ENCODE measurements around the gene RSU1. TPM values are rescaled to one million over a fixed set of nuclear protein-coding genes. Genes with fewer than 3 reads are reported as not detected.

Gene RSU1
- 10 to 100 TPM; 28.7 to 50.9 (median 43.0) TPM for total RNA-seq

DNA sequence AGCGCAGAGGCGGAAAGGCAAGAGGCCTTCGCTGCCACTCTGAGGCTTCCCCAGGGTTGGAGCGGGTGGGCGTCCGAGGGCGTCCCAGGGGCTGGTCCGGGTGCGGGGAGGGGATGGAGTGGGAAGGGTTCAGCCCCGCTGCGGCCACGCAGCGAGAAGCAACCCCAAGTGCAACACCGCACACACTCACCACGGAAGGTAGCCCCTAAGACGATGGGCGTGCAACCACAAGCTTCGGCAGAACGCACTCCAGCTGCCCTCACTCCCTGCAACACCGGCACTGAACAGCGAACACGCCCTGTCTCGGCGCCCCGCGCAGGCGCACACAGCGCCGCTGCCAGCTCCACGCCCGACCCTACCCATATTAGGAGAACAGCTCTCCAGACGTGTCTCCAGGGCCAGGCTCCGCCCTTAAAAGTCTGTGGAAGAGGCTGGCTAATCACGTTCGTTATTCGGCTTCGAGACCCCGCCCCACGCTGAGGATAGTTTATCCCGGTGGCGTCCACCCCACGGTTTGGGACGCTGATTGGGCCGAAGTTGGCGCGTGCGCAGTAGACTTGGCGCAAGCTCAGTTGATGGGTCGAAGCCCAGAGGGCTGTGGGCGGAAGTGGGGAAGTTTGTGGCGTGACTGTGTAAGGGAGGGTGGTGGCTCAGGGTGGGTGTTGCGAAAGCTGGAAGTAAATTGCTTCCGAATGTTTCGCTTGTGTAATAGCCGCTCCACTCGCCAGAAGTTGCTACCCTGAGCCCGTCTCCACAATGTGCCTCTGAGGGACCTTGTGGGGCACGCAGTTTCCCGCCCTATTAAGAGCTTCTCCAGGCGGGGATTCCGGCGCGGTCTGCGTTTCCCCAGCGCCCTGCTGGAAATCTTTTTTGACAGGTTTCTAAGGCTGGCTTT lies at the start of gene RSU1:
Gene RSU1, minus strand, starts transcription at position 300 of the 895 bp plus-strand sequence. CDS start 343 bp downstream, outside the sequence.
- intact Hi-C loops (cut with DNase I; ENCODE audit: low total_unique reads) = no loop called here
- TF ChIP-seq, protein P1, sequence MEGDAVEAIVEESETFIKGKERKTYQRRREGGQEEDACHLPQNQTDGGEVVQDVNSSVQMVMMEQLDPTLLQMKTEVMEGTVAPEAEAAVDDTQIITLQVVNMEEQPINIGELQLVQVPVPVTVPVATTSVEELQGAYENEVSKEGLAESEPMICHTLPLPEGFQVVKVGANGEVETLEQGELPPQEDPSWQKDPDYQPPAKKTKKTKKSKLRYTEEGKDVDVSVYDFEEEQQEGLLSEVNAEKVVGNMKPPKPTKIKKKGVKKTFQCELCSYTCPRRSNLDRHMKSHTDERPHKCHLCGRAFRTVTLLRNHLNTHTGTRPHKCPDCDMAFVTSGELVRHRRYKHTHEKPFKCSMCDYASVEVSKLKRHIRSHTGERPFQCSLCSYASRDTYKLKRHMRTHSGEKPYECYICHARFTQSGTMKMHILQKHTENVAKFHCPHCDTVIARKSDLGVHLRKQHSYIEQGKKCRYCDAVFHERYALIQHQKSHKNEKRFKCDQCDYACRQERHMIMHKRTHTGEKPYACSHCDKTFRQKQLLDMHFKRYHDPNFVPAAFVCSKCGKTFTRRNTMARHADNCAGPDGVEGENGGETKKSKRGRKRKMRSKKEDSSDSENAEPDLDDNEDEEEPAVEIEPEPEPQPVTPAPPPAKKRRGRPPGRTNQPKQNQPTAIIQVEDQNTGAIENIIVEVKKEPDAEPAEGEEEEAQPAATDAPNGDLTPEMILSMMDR (IDR thresholded peaks at IDR 0.05) = no peak
- peak in 1 of 2 donors; percentile 11 for TF ChIP-seq POLR2A (IDR thresholded peaks at IDR 0.05)
- DNase-seq (ENCODE audit: low spot score in 2 of 2) = peak; percentile 100
- peak within 1 kb of the TSS; percentile 96 for H3K4me3 ChIP-seq (ENCODE audit: low read depth, poor library complexity, severe bottlenecking)
- 0 to 1% methylated on average over 53 to 54 of the region's 65 CpGs for WGBS, 2 donors

DNA sequence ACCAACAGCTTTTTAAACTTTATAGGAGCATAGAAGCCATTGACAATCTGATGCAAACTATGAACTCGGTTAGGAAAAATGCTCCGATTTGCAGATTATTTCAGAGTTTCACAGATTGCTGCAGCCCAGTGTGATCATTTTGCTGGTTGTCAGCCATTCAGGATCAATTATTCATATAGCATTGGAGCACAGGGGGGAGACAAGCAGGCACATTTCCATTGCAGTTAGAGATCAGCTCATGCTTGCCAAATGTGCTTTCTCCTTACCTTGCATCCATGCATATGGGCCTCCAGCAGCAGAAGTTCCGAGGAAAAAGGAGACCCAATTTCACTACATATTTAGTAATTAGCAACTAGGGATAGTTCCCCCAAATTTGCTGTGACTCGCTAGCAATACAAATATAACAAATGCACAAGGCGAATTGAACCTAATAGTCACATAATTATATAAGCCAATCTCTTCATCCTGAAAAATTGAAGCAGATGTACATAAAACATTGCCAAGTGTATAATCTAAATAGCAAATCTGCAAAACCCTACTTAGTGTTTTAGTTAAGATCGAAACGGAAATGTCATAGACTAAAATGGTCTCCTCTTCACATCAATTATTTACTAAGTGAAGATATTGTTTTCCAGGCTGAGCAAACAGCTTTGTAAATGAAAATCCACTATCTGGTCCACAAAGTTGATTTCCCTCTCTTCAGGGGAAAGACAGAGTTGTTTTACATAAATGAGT lies 49.5 kb upstream of the RSU1 start:
- WGBS, 2 donors = 81 to 85% methylated on average over 7 of the region's 7 CpGs
- H3K4me3 ChIP-seq (ENCODE audit: low read depth, poor library complexity, severe bottlenecking) = no peak overlapping the region
- no peak for DNase-seq (ENCODE audit: low spot score in 2 of 2)
- intact Hi-C loops (cut with DNase I; ENCODE audit: low total_unique reads) = no loop called here
- no peak for TF ChIP-seq POLR2A (IDR thresholded peaks at IDR 0.05)
- TF ChIP-seq, protein P1 (IDR thresholded peaks at IDR 0.05) = no peak

- H3K4me3 ChIP-seq (ENCODE audit: low read depth, poor library complexity, severe bottlenecking) = no peak overlapping the region
- 86 to 88% methylated on average over 7 of the region's 7 CpGs for WGBS, 2 donors
- intact Hi-C loops (cut with DNase I; ENCODE audit: low total_unique reads) = no loop called here
- DNase-seq (ENCODE audit: low spot score in 2 of 2) = no peak
- no peak for TF ChIP-seq POLR2A (IDR thresholded peaks at IDR 0.05)
Measured at GRCh38 chr10:16865766-16866165, 48.5 kb upstream of the RSU1 start.

DNA sequence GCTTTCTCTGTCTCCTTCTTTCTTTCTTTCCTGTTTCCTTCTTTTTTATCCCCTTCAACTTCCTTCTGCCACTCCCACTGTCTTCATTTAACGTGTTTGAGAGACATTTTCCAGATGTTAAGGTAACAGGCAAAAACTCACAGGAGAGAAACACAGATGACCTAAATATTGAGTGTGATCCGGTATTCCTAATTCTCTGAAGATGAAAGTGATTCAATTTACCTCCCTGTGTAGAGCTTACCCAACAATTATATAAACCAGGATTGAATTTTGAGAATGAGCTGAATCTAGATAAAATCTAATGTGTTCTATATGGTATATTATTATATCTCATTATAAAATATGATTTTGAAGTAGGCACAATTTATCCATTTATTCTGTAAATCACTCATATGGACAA lies 46.5 kb upstream of the RSU1 start:
- TF ChIP-seq, protein P1 (IDR thresholded peaks at IDR 0.05) = no peak
- no peak for DNase-seq (ENCODE audit: low spot score in 2 of 2)
- intact Hi-C loops (cut with DNase I; ENCODE audit: low total_unique reads) = no loop called here
- H3K4me3 ChIP-seq (ENCODE audit: low read depth, poor library complexity, severe bottlenecking) = no peak overlapping the region
- 73 to 75% methylated on average over 2 of the region's 2 CpGs for WGBS, 2 donors

GRCh38 chr10:16857419-16857818 lies 40.2 kb upstream of the RSU1 start:
- 64 to 74% methylated on average over 4 of the region's 4 CpGs for WGBS, 2 donors
- no peak for DNase-seq (ENCODE audit: low spot score in 2 of 2)
- TF ChIP-seq, protein P1 (IDR thresholded peaks at IDR 0.05) = no peak
- TF ChIP-seq POLR2A (IDR thresholded peaks at IDR 0.05) = no peak
- intact Hi-C loops (cut with DNase I; ENCODE audit: low total_unique reads) = no loop called here
- H3K4me3 ChIP-seq (ENCODE audit: low read depth, poor library complexity, severe bottlenecking) = no peak overlapping the region

DNA sequence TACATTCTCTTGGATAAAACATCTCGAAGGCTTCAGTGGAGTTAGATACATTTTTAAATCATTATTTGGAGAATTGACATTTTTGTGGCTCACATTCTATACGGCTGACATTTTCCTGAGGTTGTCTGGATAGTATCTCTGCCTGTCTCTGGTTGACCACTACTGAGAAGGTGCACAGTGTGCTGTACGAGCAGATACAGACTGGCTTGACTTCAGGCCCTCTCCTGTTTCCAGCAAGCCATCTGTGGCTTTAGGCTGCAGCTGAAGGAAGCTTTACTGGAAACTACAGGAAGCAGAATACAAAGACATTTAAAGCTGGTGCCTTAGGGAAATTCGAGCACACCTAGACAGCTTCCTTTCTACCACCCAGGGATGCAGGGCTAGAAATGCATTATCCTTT lies 39.3 kb upstream of the RSU1 start:
- H3K4me3 ChIP-seq (ENCODE audit: low read depth, poor library complexity, severe bottlenecking) = no peak overlapping the region
- intact Hi-C loops (cut with DNase I; ENCODE audit: low total_unique reads) = no loop called here
- DNase-seq (ENCODE audit: low spot score in 2 of 2) = no peak
- TF ChIP-seq, protein P1 (IDR thresholded peaks at IDR 0.05) = no peak
- no peak for TF ChIP-seq POLR2A (IDR thresholded peaks at IDR 0.05)
- 39 to 47% methylated on average over 4 of the region's 4 CpGs for WGBS, 2 donors
